Embryonic facial prominence (tissue), 1 donor: Measurements from ENCODE around the gene LMBRD2.

Source experiments
- DNase-seq: peaks from one replicate; pipeline ENCODE4 v3.0.0-alpha.2; 2016; ENCODE audit errors: extremely low spot score

The LMBRD2 gene

DNA sequence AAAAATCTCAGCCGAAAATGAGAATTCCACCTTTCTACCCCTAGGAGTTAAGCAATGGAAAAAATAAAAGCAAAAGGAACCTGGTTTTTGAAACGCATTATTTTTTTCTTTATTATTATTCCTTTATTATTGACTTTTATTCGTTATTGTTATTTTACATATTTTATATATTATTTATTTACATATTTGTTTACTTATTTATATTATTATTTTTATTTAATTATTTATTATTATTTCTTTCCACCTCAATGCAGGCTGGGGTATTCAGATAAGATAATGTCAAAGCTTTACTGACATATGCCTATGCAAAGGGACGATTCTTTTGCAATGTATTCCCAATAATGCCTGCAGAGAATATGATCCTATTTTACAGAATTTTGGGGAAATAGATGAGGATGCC is 101.7 kb downstream of the LMBRD2 start:
- DNase-seq, result no peak
